IMR-90 (cell line): ENCODE measurements around the gene HOXD8. TPM values are rescaled to one million over a fixed set of nuclear protein-coding genes. Genes with fewer than 3 reads are reported as not detected.

Experiments used
- ATAC-seq: fragments of 200-7000 bp; cut with Tn5 transposase; 2 replicates; pipeline ENCODE4 v1.9.1; 2020; ENCODE audit warnings: low read depth, mild to moderate bottlenecking, moderate library complexity
- BruUV-seq: library from RNA; stranded (reverse); fragments of 400-500 nt; replicated peaks from 2 replicates; lab custom pipeline; 2021; lab: Mats Ljungman, UMichigan
- CTCF ChIA-PET: fragments of 300-600 bp; formaldehyde crosslinking; extraction: SDS; loops from one replicate; lab custom pipeline; 2021; ENCODE audit warnings: antibody characterized with exemption; lab: Yijun Ruan, JAX
- POLR2A ChIA-PET: fragments of 300-600 bp; sonication (Branson Sonifier 250); formaldehyde crosslinking; loops from one replicate; lab custom pipeline; 2022; ENCODE audit warnings: antibody characterized with exemption; ENCODE audit not compliant: unreplicated experiment; lab: Charles Lee
- DNase-seq: peaks from one replicate; pipeline ENCODE4 v3.0.0; 2013
- H2AFZ ChIP-seq: replicated peaks from 2 replicates; pipeline ENCODE3; 2013; ENCODE audit warnings: low read length, mild to moderate bottlenecking; ENCODE audit not compliant: poor library complexity
- H2AK5ac ChIP-seq: 2 replicates; pipeline ENCODE4 v1.6.1; 2013; ENCODE audit warnings: low read depth, low read length, inconsistent platforms
- H2AK9ac ChIP-seq: replicated peaks from 2 replicates; pipeline ENCODE3; 2013; ENCODE audit warnings: mild to moderate bottlenecking, low read depth, low read length, moderate library complexity; ENCODE audit not compliant: poor library complexity
- H2BK120ac ChIP-seq: 2 replicates; pipeline ENCODE4 v1.6.1; 2013; ENCODE audit warnings: low read depth, low read length, inconsistent platforms
- H2BK15ac ChIP-seq: 3 replicates; pipeline ENCODE4 v1.6.1; 2013; ENCODE audit warnings: low read depth, low read length, inconsistent platforms
- H2BK20ac ChIP-seq: 2 replicates; pipeline ENCODE4 v1.6.1; 2013; ENCODE audit warnings: low read depth, mild to moderate bottlenecking, inconsistent platforms, low read length, moderate library complexity
- H2BK5ac ChIP-seq: 2 replicates; pipeline ENCODE4 v1.6.1; 2013; ENCODE audit warnings: mild to moderate bottlenecking, low read depth, low read length, inconsistent platforms; ENCODE audit not compliant: poor library complexity, severe bottlenecking
- H3K14ac ChIP-seq: replicated peaks from 2 replicates; pipeline ENCODE4 v1.6.1; 2013; ENCODE audit warnings: low read depth, low read length, inconsistent platforms
- H3K18ac ChIP-seq: 2 replicates; pipeline ENCODE4 v1.6.1; 2013; ENCODE audit warnings: low read depth, low read length, control low read depth
- H3K23ac ChIP-seq: 2 replicates; pipeline ENCODE4 v1.6.1; 2013; ENCODE audit warnings: low read depth, low read length, inconsistent platforms
- H3K27ac ChIP-seq: 2 replicates; pipeline ENCODE4 v1.5.1; 2013; ENCODE audit warnings: mild to moderate bottlenecking, control low read depth, low read length; ENCODE audit not compliant: insufficient read depth
- H3K27me3 ChIP-seq: 2 replicates; pipeline ENCODE4 v1.6.1; 2013; ENCODE audit warnings: low read length; ENCODE audit not compliant: control insufficient read depth, insufficient read depth
- H3K36me3 ChIP-seq: 2 replicates; pipeline ENCODE4 v1.6.1; 2013; ENCODE audit warnings: low read length, mixed read lengths; ENCODE audit not compliant: control insufficient read depth, insufficient read depth
- H3K4ac ChIP-seq: 2 replicates; pipeline ENCODE4 v1.6.1; 2013; ENCODE audit warnings: low read depth, low read length, inconsistent platforms
- H3K4me1 ChIP-seq: 2 replicates; pipeline ENCODE4 v1.6.1; 2013; ENCODE audit warnings: low read length, mixed read lengths; ENCODE audit not compliant: control insufficient read depth, insufficient read depth
- H3K4me2 ChIP-seq: 2 replicates; pipeline ENCODE4 v1.6.1; 2013; ENCODE audit warnings: low read depth, mild to moderate bottlenecking, control low read depth, low read length, moderate library complexity
- H3K4me3 ChIP-seq: 2 replicates; pipeline ENCODE4 v1.5.1; 2013; ENCODE audit warnings: low read depth, mild to moderate bottlenecking, control low read depth, low read length, moderate library complexity; ENCODE audit not compliant: insufficient read depth
- H3K56ac ChIP-seq: 2 replicates; pipeline ENCODE4 v1.6.1; 2013; ENCODE audit warnings: low read length, inconsistent platforms; ENCODE audit not compliant: insufficient read depth; ENCODE audit errors: extremely low read depth
- H3K79me1 ChIP-seq, 2 experiments: 2 replicates each; pipeline ENCODE4 v1.6.1; 2013; ENCODE audit warnings: low read length in 2 of 2, inconsistent platforms in 1 of 2, low read depth in 1 of 2
- H3K9ac ChIP-seq: 2 replicates; pipeline ENCODE4 v1.6.1; 2013; ENCODE audit warnings: low read depth, low read length, control low read depth
- H3K9me1 ChIP-seq: 2 replicates; pipeline ENCODE4 v1.6.1; 2013; ENCODE audit warnings: low read length, inconsistent platforms; ENCODE audit not compliant: insufficient read depth
- H3K9me3 ChIP-seq: 2 replicates; pipeline ENCODE4 v1.6.1; 2013; ENCODE audit warnings: low read length; ENCODE audit not compliant: control insufficient read depth, insufficient read depth
- H4K20me1 ChIP-seq: 2 replicates; pipeline ENCODE4 v1.6.1; 2013; ENCODE audit warnings: low read length, inconsistent platforms; ENCODE audit not compliant: insufficient read depth
- H4K5ac ChIP-seq: 2 replicates; pipeline ENCODE4 v1.6.1; 2013; ENCODE audit warnings: mild to moderate bottlenecking, low read depth, low read length, control low read depth
- H4K8ac ChIP-seq, 2 experiments: 2 replicates each; pipeline ENCODE4 v1.6.1; 2013; ENCODE audit warnings: low read depth in 2 of 2, low read length in 2 of 2, control low read depth in 1 of 2, inconsistent platforms in 1 of 2
- H4K91ac ChIP-seq: 2 replicates; pipeline ENCODE4 v1.6.1; 2013; ENCODE audit warnings: low read depth, low read length, inconsistent platforms; ENCODE audit not compliant: insufficient read depth
- BHLHE40 ChIP-seq: fragments of 150-350 bp; IDR thresholded peaks from 2 replicates; pipeline ENCODE4 v1.6.1; 2016; ENCODE audit warnings: mild to moderate bottlenecking, low read depth, low read length
- CEBPB ChIP-seq: IDR thresholded peaks from 2 replicates; pipeline ENCODE4 v1.6.1; 2012; ENCODE audit warnings: low read depth, low read length, improper control_type of control experiment
- ELK1 ChIP-seq: fragments of 150-350 bp; IDR thresholded peaks from 2 replicates; pipeline ENCODE4 v1.6.1; 2016; ENCODE audit warnings: low read depth, mild to moderate bottlenecking, low read length, moderate library complexity, borderline replicate concordance
- MAZ ChIP-seq: IDR thresholded peaks from 2 replicates; pipeline ENCODE4 v1.6.1; 2012; ENCODE audit warnings: low read depth, mild to moderate bottlenecking, low read length, improper control_type of control experiment, moderate library complexity, borderline replicate concordance
- MXI1 ChIP-seq: IDR thresholded peaks from 2 replicates; pipeline ENCODE4 v1.6.1; 2012; ENCODE audit warnings: low read depth, mild to moderate bottlenecking, low read length, moderate library complexity, borderline replicate concordance
- POLR2A ChIP-seq: IDR thresholded peaks from 2 replicates; pipeline ENCODE4 v1.6.1; 2012; ENCODE audit warnings: mild to moderate bottlenecking, low read depth, low read length
- RAD21 ChIP-seq: IDR thresholded peaks from 2 replicates; pipeline ENCODE4 v1.6.1; 2012; ENCODE audit warnings: low read length, improper control_type of control experiment
- RCOR1 ChIP-seq: IDR thresholded peaks from 2 replicates; pipeline ENCODE4 v1.6.1; 2012; ENCODE audit warnings: mild to moderate bottlenecking, low read length, improper control_type of control experiment; ENCODE audit not compliant: insufficient replicate concordance
- RFX5 ChIP-seq: IDR thresholded peaks from 2 replicates; pipeline ENCODE4 v1.8.0; 2012; ENCODE audit warnings: low read depth, mild to moderate bottlenecking, low read length, moderate library complexity
- SMC3 ChIP-seq: fragments of 150-350 bp; IDR thresholded peaks from 2 replicates; pipeline ENCODE4 v1.6.1; 2016; ENCODE audit warnings: low read depth, mild to moderate bottlenecking, antibody characterized with exemption, low read length, moderate library complexity
- USF2 ChIP-seq: fragments of 150-350 bp; IDR thresholded peaks from 2 replicates; pipeline ENCODE4 v1.6.1; 2017; ENCODE audit warnings: mild to moderate bottlenecking, antibody characterized with exemption, low read length, low read depth
- WGBS, 2 experiments: methylation state at CpG; one replicate each; pipeline versions ENCODE4 v1.1.5 to v1.1.7; 2013; ENCODE audit warnings: missing lambda C conversion rate in 2 of 2; ENCODE audit not compliant: insufficient read length in 1 of 2; ENCODE audit errors: extremely low coverage in 2 of 2; 5-methylcytosine and 5-hydroxymethylcytosine counted together
- dilution Hi-C: fragments of 300-500 bp; cut with HindIII; formaldehyde crosslinking; loops from one replicate; pipeline ENCODE4 v1.14.3; 2018; ENCODE audit warnings: low sequenced_read_pairs; ENCODE audit not compliant: unreplicated experiment
- in situ Hi-C: fragments of 300-500 bp; cut with MboI; formaldehyde crosslinking; loops from 3 replicates; pipeline ENCODE4 v1.14.3; 2019; ENCODE audit warnings: low sequenced_read_pairs, inconsistent platforms, mixed read lengths
- intact Hi-C: fragments of 100-400 bp; cut with micrococcal nuclease; formaldehyde crosslinking; loops from 2 replicates; pipeline ENCODE4 v1.10.0; 2022
- polyA plus RNA-seq, 3 experiments: library from polyadenylated mRNA; depleted of rRNA; stranded (reverse); fragments of >200 nt; gene quantifications; 2 replicates each; pipeline ENCODE4 v1.2.3, GENCODE V29; 2012; ENCODE audit warnings: low replicate concordance in 1 of 3
- total RNA-seq: library from RNA; depleted of rRNA; stranded (reverse); fragments of >200 nt; gene quantifications from 2 replicates; pipeline ENCODE4 v1.2.3, GENCODE V29; 2012

HOXD8 gene
- total and polyA plus RNA-seq, 2 of the 4 experiments (the other 2 are of a cell fraction): not detected

DNA sequence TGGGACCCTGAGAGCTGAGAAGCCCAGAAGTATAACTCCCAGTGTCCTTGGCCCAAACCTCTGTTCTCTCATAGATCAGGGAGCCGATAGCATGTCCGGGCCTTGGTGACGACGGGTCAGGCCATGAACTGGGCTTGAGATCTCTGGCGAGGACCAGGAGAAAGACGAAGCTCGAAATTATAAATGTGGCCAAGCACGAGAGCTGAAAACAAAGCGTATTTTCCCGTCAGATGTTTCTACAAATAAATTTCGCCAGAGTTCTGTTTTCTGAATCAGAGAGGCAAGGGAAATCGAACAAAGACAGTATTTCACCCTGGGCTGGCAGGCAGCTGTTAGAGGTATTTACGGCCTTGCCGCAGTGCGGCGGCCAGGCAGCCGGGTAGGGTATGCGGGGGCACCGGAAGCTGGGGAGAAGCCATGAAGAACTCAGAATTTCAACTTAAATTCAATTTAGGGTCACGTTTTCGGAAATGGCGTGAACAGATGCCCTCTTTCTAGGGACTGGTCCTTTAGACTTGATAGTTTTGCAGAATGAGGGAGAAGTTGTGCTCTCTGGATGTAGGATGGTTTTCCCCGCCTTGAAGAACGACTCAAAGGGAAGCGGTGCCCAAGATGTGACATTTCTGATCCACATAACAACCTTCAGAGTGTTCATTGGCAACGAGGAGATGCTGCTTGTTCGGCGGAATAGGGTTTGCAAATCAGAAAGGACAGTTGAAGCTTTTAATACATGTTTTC, 9.6 kb downstream of the HOXD8 start:
- 13% methylated on average over 11 of the region's 28 CpGs; no CpG with 5 or more reads in 1 of the 2 experiments for WGBS, 2 experiments
- H3K4me2 ChIP-seq: no peak overlapping the region
- dilution Hi-C loops: no loop called here

More for the DNA sequence above, 9.6 kb downstream of the HOXD8 start:
- CTCF ChIA-PET: interaction anchor here (0.6 to 2.5 kb wide), 3 partner anchors 498 to 679 kb away, joined by 4 to 18 read pairs (median 4); no protein-coding TSS in a partner anchor
- no peaks in the 10 kb centered on the region for H3K36me3 ChIP-seq
- H3K9me3 ChIP-seq: peaks cover 3% of the 10 kb centered on the region
- H3K9me1 ChIP-seq: no peaks in the 10 kb centered on the region
- ATAC-seq (no peak), DNase-seq (no peak)
- BruUV-seq: no TSS peak
- H3K4me1 ChIP-seq: no peaks in the 10 kb centered on the region
- H3K23ac ChIP-seq: no peak overlapping the region
- no peak overlapping the region for H2BK120ac ChIP-seq
- no peak overlapping the region for H3K9ac ChIP-seq
- POLR2A ChIA-PET: no interaction called here
- no peak overlapping the region for H2AK5ac ChIP-seq
- intact Hi-C loops (no loop called here), in situ Hi-C loops (no loop called here)
- no peak for TF ChIP-seq RAD21
- no peak for TF ChIP-seq RCOR1
- no peak for TF ChIP-seq MXI1
- TF ChIP-seq CEBPB: no peak
- no peak for TF ChIP-seq SMC3
- no peak for TF ChIP-seq MAZ
- no peak for TF ChIP-seq RFX5
- TF ChIP-seq USF2: no peak
- TF ChIP-seq BHLHE40: no peak
- no peak for TF ChIP-seq ELK1
- no peak for TF ChIP-seq POLR2A
- no peak overlapping the region for H2BK20ac ChIP-seq
- H3K4ac ChIP-seq: no peak overlapping the region
- no peaks in the 10 kb centered on the region for H4K20me1 ChIP-seq
- H3K4me3 ChIP-seq: no peak overlapping the region
- no peak overlapping the region for H3K14ac ChIP-seq
- H3K56ac ChIP-seq: no peak overlapping the region
- H4K5ac ChIP-seq: no peak overlapping the region
- no peak overlapping the region for H2BK5ac ChIP-seq
- no peak overlapping the region for H4K91ac ChIP-seq
- H2AFZ ChIP-seq: no peak overlapping the region
- no peaks in the 10 kb centered on the region for H3K79me1 ChIP-seq
- no peak overlapping the region for H2AK9ac ChIP-seq
- peaks cover 79% of the 10 kb centered on the region for H3K27me3 ChIP-seq
- H4K8ac ChIP-seq: no peak overlapping the region
- no peak overlapping the region for H2BK15ac ChIP-seq
- H3K18ac ChIP-seq: no peak overlapping the region
- H3K27ac ChIP-seq: no peak overlapping the region
